ENCODE results near the gene GPBP1L1.

- TF ChIP-seq, protein P1, sequence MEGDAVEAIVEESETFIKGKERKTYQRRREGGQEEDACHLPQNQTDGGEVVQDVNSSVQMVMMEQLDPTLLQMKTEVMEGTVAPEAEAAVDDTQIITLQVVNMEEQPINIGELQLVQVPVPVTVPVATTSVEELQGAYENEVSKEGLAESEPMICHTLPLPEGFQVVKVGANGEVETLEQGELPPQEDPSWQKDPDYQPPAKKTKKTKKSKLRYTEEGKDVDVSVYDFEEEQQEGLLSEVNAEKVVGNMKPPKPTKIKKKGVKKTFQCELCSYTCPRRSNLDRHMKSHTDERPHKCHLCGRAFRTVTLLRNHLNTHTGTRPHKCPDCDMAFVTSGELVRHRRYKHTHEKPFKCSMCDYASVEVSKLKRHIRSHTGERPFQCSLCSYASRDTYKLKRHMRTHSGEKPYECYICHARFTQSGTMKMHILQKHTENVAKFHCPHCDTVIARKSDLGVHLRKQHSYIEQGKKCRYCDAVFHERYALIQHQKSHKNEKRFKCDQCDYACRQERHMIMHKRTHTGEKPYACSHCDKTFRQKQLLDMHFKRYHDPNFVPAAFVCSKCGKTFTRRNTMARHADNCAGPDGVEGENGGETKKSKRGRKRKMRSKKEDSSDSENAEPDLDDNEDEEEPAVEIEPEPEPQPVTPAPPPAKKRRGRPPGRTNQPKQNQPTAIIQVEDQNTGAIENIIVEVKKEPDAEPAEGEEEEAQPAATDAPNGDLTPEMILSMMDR (conservative IDR thresholded peaks at IDR 0.05; ENCODE audit: low read length): no peak
- TF ChIP-seq EZH2phosphoT487 (IDR thresholded peaks at IDR 0.05; ENCODE audit: borderline replicate concordance): no peak
Measured at GRCh38 chr1:45685308-45686014, 872 bp downstream of the GPBP1L1 start.
